B cell (primary cell): Measurements from ENCODE around the gene CD1D. TPM values are rescaled to one million over a fixed set of nuclear protein-coding genes. Genes with fewer than 3 reads are reported as not detected.

ENCODE experiments used
- ATAC-seq: fragments of 200-7000 bp; cut with Tn5 transposase; one replicate; pipeline ENCODE4 v1.10.0; 2021; ENCODE audit warnings: low read depth, mild to moderate bottlenecking, moderate number of reproducible peaks, moderate library complexity
- CTCF ChIA-PET: fragments of 350-600 bp; sonication (Branson Sonifier 250); formaldehyde crosslinking; loops from one replicate; lab custom pipeline; 2021; ENCODE audit warnings: antibody characterized with exemption, inconsistent platforms; lab: Charles Lee
- POLR2A ChIA-PET: fragments of 350-600 bp; sonication (Branson Sonifier 250); formaldehyde crosslinking; loops from one replicate; lab custom pipeline; 2021; ENCODE audit warnings: antibody characterized with exemption; lab: Charles Lee
- DNase-seq: peaks from one replicate; pipeline ENCODE4 v3.0.0; 2013
- H2AFZ ChIP-seq: 2 replicates; pipeline ENCODE4 v1.6.1; 2012; ENCODE audit warnings: mild to moderate bottlenecking, low read depth, low read length; ENCODE audit not compliant: insufficient read depth, poor library complexity, severe bottlenecking
- H3K27ac ChIP-seq, 2 donors: 1 replicate in 1 of 2; 2 replicates in 1 of 2; pipeline ENCODE4 v1.5.1; 2012 to 2013; ENCODE audit warnings: low read length in 2 of 2, mild to moderate bottlenecking in 2 of 2, moderate library complexity in 1 of 2
- H3K27me3 ChIP-seq, 4 experiments: fragments of 200-600 bp in 1 of 4; sonication (generic) in 1 of 4; replicated peaks in 1 of 4; 1 replicate in 2 of 4; 2 replicates in 2 of 4; pipeline versions ENCODE4 v1.6.1 to v1.7.0; 2013 to 2016; ENCODE audit warnings: low read length in 3 of 4, mild to moderate bottlenecking in 2 of 4, mixed read lengths in 1 of 4, moderate library complexity in 1 of 4; ENCODE audit not compliant: insufficient read depth in 4 of 4, control insufficient read depth in 3 of 4; ENCODE audit errors: control extremely low read depth in 1 of 4
- H3K36me3 ChIP-seq, 2 experiments: replicated peaks in 1 of 2; 1 replicate in 1 of 2; 2 replicates in 1 of 2; pipeline versions ENCODE4 v1.6.1 to v1.7.1; 2013; ENCODE audit warnings: low read length in 1 of 2; ENCODE audit not compliant: insufficient read depth in 2 of 2, control insufficient read depth in 1 of 2; ENCODE audit errors: control extremely low read depth in 1 of 2, extremely low read depth in 1 of 2
- H3K4me1 ChIP-seq, 2 donors: fragments of 200-600 bp in 1 of 2; sonication (generic) in 1 of 2; 1 replicate in 1 of 2; 2 replicates in 1 of 2; pipeline versions ENCODE4 v1.5.1 to v1.6.1; 2013 to 2017; ENCODE audit warnings: low read length in 2 of 2; ENCODE audit not compliant: control insufficient read depth in 2 of 2, insufficient read depth in 2 of 2
- H3K4me2 ChIP-seq: replicated peaks from 2 replicates; pipeline ENCODE3; 2012; ENCODE audit warnings: mild to moderate bottlenecking, low read depth, low read length; ENCODE audit not compliant: poor library complexity, severe bottlenecking
- H3K4me3 ChIP-seq, 5 experiments: fragments of 200-600 bp in 1 of 5; sonication (generic) in 1 of 5; 1 replicate in 3 of 5; 2 replicates in 2 of 5; pipeline versions ENCODE4 v1.5.1 to v1.7.0; 2011 to 2016; ENCODE audit warnings: low read length in 4 of 5, mild to moderate bottlenecking in 4 of 5, low read depth in 2 of 5, control low read depth in 1 of 5, moderate library complexity in 1 of 5; ENCODE audit not compliant: insufficient read depth in 1 of 5; ENCODE audit errors: control extremely low read depth in 1 of 5, extremely low read depth in 1 of 5
- H3K79me2 ChIP-seq: fragments of 200-600 bp; sonication (generic); one replicate; pipeline ENCODE4 v1.6.0; 2016; ENCODE audit warnings: low read length; ENCODE audit not compliant: control insufficient read depth, insufficient read depth
- H3K9ac ChIP-seq: fragments of 200-600 bp; sonication (generic); 2 replicates; pipeline ENCODE4 v1.6.1; 2017; ENCODE audit warnings: mild to moderate bottlenecking, low read length, moderate library complexity
- H3K9me3 ChIP-seq, 3 donors: one replicate each; pipeline versions ENCODE4 v1.6.1 to v1.7.1; 2013; ENCODE audit warnings: low read length in 2 of 3; ENCODE audit not compliant: control insufficient read depth in 2 of 3, insufficient read depth in 1 of 3; ENCODE audit errors: control extremely low read depth in 1 of 3
- H4K20me1 ChIP-seq: 2 replicates; pipeline ENCODE4 v1.6.0; 2012; ENCODE audit warnings: mild to moderate bottlenecking, low read length; ENCODE audit not compliant: insufficient read depth, control insufficient read depth, poor library complexity, severe bottlenecking
- H3K27ac Mint-ChIP-seq: one replicate; pipeline ENCODE4 v1.8.0; 2021; ENCODE audit warnings: mixed read lengths
- H3K27me3 Mint-ChIP-seq: one replicate; pipeline ENCODE4 v1.8.0; 2021; ENCODE audit warnings: mixed read lengths
- H3K4me1 Mint-ChIP-seq: one replicate; pipeline ENCODE4 v1.8.0; 2021; ENCODE audit warnings: mixed read lengths
- H3K4me3 Mint-ChIP-seq: one replicate; pipeline ENCODE4 v1.8.0; 2021; ENCODE audit warnings: mixed read lengths
- H3K9me3 Mint-ChIP-seq: one replicate; pipeline ENCODE4 v1.8.0; 2022; ENCODE audit warnings: mixed read lengths; ENCODE audit not compliant: insufficient read depth
- EZH2 ChIP-seq: IDR thresholded peaks from 2 replicates; pipeline ENCODE4 v1.6.1; 2012; ENCODE audit warnings: borderline replicate concordance, low read depth, mild to moderate bottlenecking, moderate library complexity, low read length; ENCODE audit not compliant: insufficient read depth, poor library complexity, severe bottlenecking
- WGBS: methylation state at CpG from one replicate; pipeline ENCODE4 v1.1.5; 2013; ENCODE audit warnings: missing lambda C conversion rate; ENCODE audit not compliant: insufficient coverage; 5-methylcytosine and 5-hydroxymethylcytosine counted together
- intact Hi-C: fragments of 100-400 bp; cut with micrococcal nuclease; formaldehyde crosslinking; loops from one replicate; pipeline ENCODE4 v1.10.0; 2022
- polyA plus RNA-seq: library from polyadenylated mRNA; depleted of rRNA; stranded (reverse); fragments of >200 nt; gene quantifications from 2 replicates; pipeline ENCODE4 v1.2.3, GENCODE V29; 2012
- total RNA-seq, 2 donors: library from RNA; stranded (reverse); fragments of 120-200 nt in 1 of 2; gene quantifications; 1 replicate in 1 of 2; 2 replicates in 1 of 2; pipeline versions ENCODE4 v1.2.3 to v1.2.4, GENCODE V29; 2013 to 2022
- TF ChIP-seq, protein P1 (sequence below): fragments of 200-600 bp; IDR thresholded peaks from one replicate; pipeline ENCODE4 v1.8.0; 2022; ENCODE audit warnings: antibody characterized with exemption, mild to moderate bottlenecking

CD1D gene
- total and polyA plus RNA-seq, 2 donors (not counting 1 experiment from before 2014, with no cell fraction given), result 5.9 to 23.6 TPM

DNA sequence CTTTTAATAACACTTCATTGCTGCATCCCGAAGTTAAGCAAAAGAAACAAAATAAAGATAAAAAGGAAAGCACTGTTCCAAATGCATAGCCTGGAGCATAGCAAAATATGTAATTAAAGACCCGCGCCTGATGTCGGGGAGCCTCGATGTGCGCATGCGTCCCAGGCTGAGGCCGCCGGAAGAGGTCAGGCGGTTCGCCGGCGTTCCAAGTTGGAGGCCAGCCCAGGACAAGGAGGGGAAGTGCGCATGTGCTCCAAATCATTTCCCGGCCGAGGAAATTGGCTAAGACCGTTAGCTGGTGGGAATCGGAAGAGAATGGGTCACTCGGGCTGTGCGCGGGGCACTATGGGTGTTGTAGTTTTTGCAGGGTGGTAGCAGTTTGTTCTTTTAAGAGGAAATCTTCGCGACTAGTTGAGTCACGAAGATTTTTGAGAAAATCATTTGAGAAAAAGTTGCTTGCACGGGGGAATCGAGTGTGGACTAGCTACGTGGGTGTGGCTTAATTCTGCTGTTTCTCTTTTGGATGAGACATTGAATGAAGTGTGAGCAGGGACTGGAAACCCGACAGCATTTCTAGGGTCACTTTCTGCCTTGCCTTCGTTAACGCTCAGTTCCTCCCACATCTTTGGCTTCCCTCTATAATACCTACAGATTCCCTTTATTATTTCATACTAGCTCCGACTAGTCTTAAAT lies 31.0 kb upstream of the CD1D start:
- Histone ChIP-seq H3K27ac (peak overlapping the region; percentile 77 to 85), H3K36me3 (no peaks in the 10 kb centered on the region), H3K4me3 (peak overlapping the region; percentile 53 to 81 (median 76)), H3K9me3 (peaks cover 0 to 12% (median 5%) of the 10 kb centered on the region in 3 donors), H3K4me2 (peak overlapping the region; percentile 81), H3K4me1 (peaks cover 43 to 49% of the 10 kb centered on the region in 2 donors), H3K79me2 (no peaks in the 10 kb centered on the region), H4K20me1 (no peaks in the 10 kb centered on the region), H2AFZ (peak overlapping the region; percentile 83), H3K27me3 (no peaks in the 10 kb centered on the region), H3K9ac (peak overlapping the region; percentile 82)
- Mint-ChIP-seq H3K27ac (peak overlapping the region; percentile 98), H3K27me3 (no peaks in the 10 kb centered on the region), H3K4me3 (peak overlapping the region; percentile 99), H3K9me3 (peaks cover 4% of the 10 kb centered on the region), H3K4me1 (peaks cover 58% of the 10 kb centered on the region)
- ATAC-seq (peak; percentile 73), DNase-seq (peak; percentile 82)
- WGBS, result 9% methylated on average over 29 of the region's 31 CpGs
- TF ChIP-seq EZH2, result no peak
- TF ChIP-seq, protein P1, sequence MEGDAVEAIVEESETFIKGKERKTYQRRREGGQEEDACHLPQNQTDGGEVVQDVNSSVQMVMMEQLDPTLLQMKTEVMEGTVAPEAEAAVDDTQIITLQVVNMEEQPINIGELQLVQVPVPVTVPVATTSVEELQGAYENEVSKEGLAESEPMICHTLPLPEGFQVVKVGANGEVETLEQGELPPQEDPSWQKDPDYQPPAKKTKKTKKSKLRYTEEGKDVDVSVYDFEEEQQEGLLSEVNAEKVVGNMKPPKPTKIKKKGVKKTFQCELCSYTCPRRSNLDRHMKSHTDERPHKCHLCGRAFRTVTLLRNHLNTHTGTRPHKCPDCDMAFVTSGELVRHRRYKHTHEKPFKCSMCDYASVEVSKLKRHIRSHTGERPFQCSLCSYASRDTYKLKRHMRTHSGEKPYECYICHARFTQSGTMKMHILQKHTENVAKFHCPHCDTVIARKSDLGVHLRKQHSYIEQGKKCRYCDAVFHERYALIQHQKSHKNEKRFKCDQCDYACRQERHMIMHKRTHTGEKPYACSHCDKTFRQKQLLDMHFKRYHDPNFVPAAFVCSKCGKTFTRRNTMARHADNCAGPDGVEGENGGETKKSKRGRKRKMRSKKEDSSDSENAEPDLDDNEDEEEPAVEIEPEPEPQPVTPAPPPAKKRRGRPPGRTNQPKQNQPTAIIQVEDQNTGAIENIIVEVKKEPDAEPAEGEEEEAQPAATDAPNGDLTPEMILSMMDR, result no peak
- POLR2A ChIA-PET, result no interaction called here
- CTCF ChIA-PET, result interaction anchor here (0.6 to 2.1 kb wide), 4 partner anchors 25 to 187 kb away, joined by 3 to 6 read pairs (median 3); no protein-coding TSS in a partner anchor
- intact Hi-C loops, result loop anchor here (1.0 kb wide), 1 partner anchor 30 kb away; no protein-coding TSS in a partner anchor

DNA sequence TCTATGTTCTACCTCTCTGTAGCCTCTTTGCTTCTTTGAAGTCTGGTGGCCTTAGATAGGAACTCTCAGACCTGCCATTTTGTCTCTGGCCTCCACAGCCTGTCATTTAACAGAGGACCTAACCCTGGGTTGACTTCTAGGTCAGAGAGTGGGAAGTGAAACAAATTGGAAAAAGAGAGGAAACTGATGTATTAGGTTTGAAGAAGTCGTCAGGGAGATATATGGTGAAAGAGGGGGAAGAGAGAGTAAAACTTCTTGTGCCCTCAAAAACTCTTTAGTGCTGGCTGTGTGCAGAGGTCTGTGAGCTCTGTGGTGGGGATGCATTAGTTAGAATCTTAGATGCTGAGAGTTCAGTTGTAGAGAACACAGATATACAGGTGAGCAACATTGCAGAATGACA lies 30.2 kb upstream of the CD1D start:
- no peak for ATAC-seq
- peak overlapping the region in 1 of 5 experiments; percentile 81 for H3K4me3 ChIP-seq

More for the DNA sequence above, 30.2 kb upstream of the CD1D start:
- peak overlapping the region; percentile 77 to 85 for H3K27ac ChIP-seq
- H4K20me1 ChIP-seq, result no peaks in the 10 kb centered on the region
- Mint-ChIP-seq H3K27me3 (no peaks in the 10 kb centered on the region), H3K27ac (peak overlapping the region; percentile 98), H3K4me1 (peaks cover 63% of the 10 kb centered on the region), H3K9me3 (peaks cover 4% of the 10 kb centered on the region), H3K4me3 (peak overlapping the region; percentile 99)
- peak overlapping the region; percentile 83 for H2AFZ ChIP-seq
- no peaks in the 10 kb centered on the region for H3K79me2 ChIP-seq
- WGBS, result 0% methylated on average over 1 of the region's 1 CpG
- peak overlapping the region; percentile 81 for H3K4me2 ChIP-seq
- no peaks in the 10 kb centered on the region for H3K36me3 ChIP-seq
- no peaks in the 10 kb centered on the region for H3K27me3 ChIP-seq
- H3K4me1 ChIP-seq, result peaks cover 43 to 54% of the 10 kb centered on the region in 2 donors
- no peak for TF ChIP-seq EZH2
- TF ChIP-seq, protein P1, result no peak
- intact Hi-C loops, result no loop called here
- ChIA-PET POLR2A (no interaction called here), CTCF (interaction anchor here (1.2 to 2.8 kb wide), 3 partner anchors 22 to 53 kb away, joined by 3 to 10 read pairs (median 6); no protein-coding TSS in a partner anchor)
- DNase-seq, result peak; percentile 53
- H3K9me3 ChIP-seq, result peaks cover 0 to 12% (median 5%) of the 10 kb centered on the region in 3 donors
- peak overlapping the region; percentile 82 for H3K9ac ChIP-seq
